ENCODE results near the gene TRHDE. TPM values are rescaled to one million over a fixed set of nuclear protein-coding genes. Genes with fewer than 3 reads are reported as not detected.

TRHDE gene
- total and polyA plus RNA-seq, 9 of the 15 experiments (the other 6 are each of a cell fraction or from before 2014, with no cell fraction given) = 0.03 to 0.29 (median 0.09) TPM

- CTCF ChIA-PET (ENCODE audit: low intra/inter-chr PET ratio) = no interaction called here
Measured at GRCh38 chr12:72444125-72444524, 172.0 kb downstream of the TRHDE start.

More at GRCh38 chr12:72444125-72444524, 172.0 kb downstream of the TRHDE start:
- ATAC-seq (no peak), FAIRE-seq (no peak), DNase-seq (ENCODE audit: extremely low read depth in 1 of 4, low spot score in 3 of 4) (no peak)
- Histone ChIP-seq H3K4me3 (no peak overlapping the region), H4K20me1 (replicated peaks; ENCODE audit: control insufficient read depth, insufficient read depth, low read length) (no peaks in the 10 kb centered on the region), H2AFZ (ENCODE audit: low read depth, low read length) (no peak overlapping the region), H3K9me3 (replicated peaks; ENCODE audit: control insufficient read depth, insufficient read depth, low read depth, low read length) (no peaks in the 10 kb centered on the region), H3K4me1 (replicated peaks in 1 of 2; ENCODE audit: control insufficient read depth in 2 of 2, insufficient read depth in 2 of 2, low read length in 2 of 2) (no peaks in the 10 kb centered on the region), H3K9ac (ENCODE audit: insufficient read depth in 1 of 2, low read depth in 2 of 2, low read length in 2 of 2) (no peak overlapping the region), H3K27ac (ENCODE audit: extremely low read depth, low read depth, low read length) (no peak overlapping the region), H3K36me3 (ENCODE audit: control insufficient read depth, insufficient read depth, low read length) (no peaks in the 10 kb centered on the region), H3K9me1 (ENCODE audit: control insufficient read depth, insufficient read depth, low read length) (no peaks in the 10 kb centered on the region), H3K27me3 (ENCODE audit: control insufficient read depth in 2 of 2, insufficient read depth in 2 of 2, low read length in 2 of 2) (no peaks in the 10 kb centered on the region), H3K4me2 (ENCODE audit: insufficient read depth, low read length) (no peak overlapping the region), H3K79me2 (ENCODE audit: control insufficient read depth, insufficient read depth, low read length) (no peaks in the 10 kb centered on the region)
- intact Hi-C loops (cut with micrococcal nuclease) (no loop called here), in situ Hi-C loops (cut with MboI) (no loop called here)
- POLR2A ChIA-PET = interaction anchor here (0.6 kb wide), 1 partner anchor 1650 kb away, joined by 3 read pairs; no protein-coding TSS in a partner anchor
- TF ChIP-seq SREBF2 (CRISPR knock-in tag; IDR thresholded peaks at IDR 0.05) = no peak
- no peak for TF ChIP-seq ZC3H8 (IDR thresholded peaks at IDR 0.05)
- TF ChIP-seq ZNF561 (CRISPR knock-in tag; conservative IDR thresholded peaks at IDR 0.05) = no peak
- TF ChIP-seq THRA (IDR thresholded peaks at IDR 0.05) = no peak
- TF ChIP-seq, protein P1, sequence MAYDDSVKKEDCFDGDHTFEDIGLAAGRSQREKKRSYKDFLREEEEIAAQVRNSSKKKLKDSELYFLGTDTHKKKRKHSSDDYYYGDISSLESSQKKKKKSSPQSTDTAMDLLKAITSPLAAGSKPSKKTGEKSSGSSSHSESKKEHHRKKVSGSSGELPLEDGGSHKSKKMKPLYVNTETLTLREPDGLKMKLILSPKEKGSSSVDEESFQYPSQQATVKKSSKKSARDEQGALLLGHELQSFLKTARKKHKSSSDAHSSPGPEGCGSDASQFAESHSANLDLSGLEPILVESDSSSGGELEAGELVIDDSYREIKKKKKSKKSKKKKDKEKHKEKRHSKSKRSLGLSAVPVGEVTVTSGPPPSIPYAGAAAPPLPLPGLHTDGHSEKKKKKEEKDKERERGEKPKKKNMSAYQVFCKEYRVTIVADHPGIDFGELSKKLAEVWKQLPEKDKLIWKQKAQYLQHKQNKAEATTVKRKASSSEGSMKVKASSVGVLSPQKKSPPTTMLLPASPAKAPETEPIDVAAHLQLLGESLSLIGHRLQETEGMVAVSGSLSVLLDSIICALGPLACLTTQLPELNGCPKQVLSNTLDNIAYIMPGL (CRISPR knock-in tag; IDR thresholded peaks at IDR 0.05) = no peak
- TF ChIP-seq, protein P2, sequence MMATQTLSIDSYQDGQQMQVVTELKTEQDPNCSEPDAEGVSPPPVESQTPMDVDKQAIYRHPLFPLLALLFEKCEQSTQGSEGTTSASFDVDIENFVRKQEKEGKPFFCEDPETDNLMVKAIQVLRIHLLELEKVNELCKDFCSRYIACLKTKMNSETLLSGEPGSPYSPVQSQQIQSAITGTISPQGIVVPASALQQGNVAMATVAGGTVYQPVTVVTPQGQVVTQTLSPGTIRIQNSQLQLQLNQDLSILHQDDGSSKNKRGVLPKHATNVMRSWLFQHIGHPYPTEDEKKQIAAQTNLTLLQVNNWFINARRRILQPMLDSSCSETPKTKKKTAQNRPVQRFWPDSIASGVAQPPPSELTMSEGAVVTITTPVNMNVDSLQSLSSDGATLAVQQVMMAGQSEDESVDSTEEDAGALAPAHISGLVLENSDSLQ (IDR thresholded peaks at IDR 0.05) = no peak
- no peak for TF ChIP-seq MLX (CRISPR knock-in tag; conservative IDR thresholded peaks at IDR 0.05)
- TF ChIP-seq, protein P3, sequence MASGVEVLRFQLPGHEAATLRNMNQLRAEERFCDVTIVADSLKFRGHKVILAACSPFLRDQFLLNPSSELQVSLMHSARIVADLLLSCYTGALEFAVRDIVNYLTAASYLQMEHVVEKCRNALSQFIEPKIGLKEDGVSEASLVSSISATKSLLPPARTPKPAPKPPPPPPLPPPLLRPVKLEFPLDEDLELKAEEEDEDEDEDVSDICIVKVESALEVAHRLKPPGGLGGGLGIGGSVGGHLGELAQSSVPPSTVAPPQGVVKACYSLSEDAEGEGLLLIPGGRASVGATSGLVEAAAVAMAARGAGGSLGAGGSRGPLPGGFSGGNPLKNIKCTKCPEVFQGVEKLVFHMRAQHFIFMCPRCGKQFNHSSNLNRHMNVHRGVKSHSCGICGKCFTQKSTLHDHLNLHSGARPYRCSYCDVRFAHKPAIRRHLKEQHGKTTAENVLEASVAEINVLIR (CRISPR knock-in tag; IDR thresholded peaks at IDR 0.05) = no peak
- no peak for TF ChIP-seq ZNF146 (CRISPR knock-in tag; IDR thresholded peaks at IDR 0.05; ENCODE audit: unreplicated experiment)
- TF ChIP-seq KDM1A (IDR thresholded peaks at IDR 0.05) = no peak
- no peak for TF ChIP-seq SMAD1 (IDR thresholded peaks at IDR 0.05; ENCODE audit: low read depth, low read length, partially characterized antibody)
- no peak for TF ChIP-seq BRD4 (IDR thresholded peaks at IDR 0.05)
- no peak for TF ChIP-seq TAL1 (IDR thresholded peaks at IDR 0.05)
- TF ChIP-seq KLF1 (tag; IDR thresholded peaks at IDR 0.05) = no peak
- BruUV-seq (replicated peaks) = no TSS peak
